Ishikawa (cell line): ENCODE measurements around the gene PIGC.

Experiments
- RAD21 ChIP-seq: IDR thresholded peaks from 2 replicates; pipeline ENCODE4 v1.6.1; 2012; ENCODE audit warnings: low read depth
- TCF12 ChIP-seq: IDR thresholded peaks from 2 replicates; pipeline ENCODE4 v1.6.1; 2012; ENCODE audit warnings: low read depth
- TEAD4 ChIP-seq: IDR thresholded peaks from 2 replicates; pipeline ENCODE4 v1.6.1; 2012

- no peak for TF ChIP-seq TEAD4
- no peak for TF ChIP-seq TCF12
- no peak for TF ChIP-seq RAD21
Observed at GRCh38 chr1:172488393-172488792, 44.5 kb upstream of the PIGC start.
